HepG2 (cell line): Measurements from ENCODE around the gene PDXDC1. TPM values are rescaled to one million over a fixed set of nuclear protein-coding genes. Genes with fewer than 3 reads are reported as not detected.

ENCODE experiments used
- CBFB ChIP-seq: sonication (generic); formaldehyde crosslinking; IDR thresholded peaks from 2 replicates; pipeline ENCODE4 v1.4.0; 2020; ENCODE audit warnings: missing genetic modification reagents
- FIP1L1 ChIP-seq: fragments of 200-400 bp; formaldehyde crosslinking; IDR thresholded peaks from 2 replicates; pipeline ENCODE4 v1.6.1; 2018; ENCODE audit warnings: low read depth, mild to moderate bottlenecking, low read length, moderate library complexity, borderline replicate concordance; ENCODE audit not compliant: insufficient read depth
- MTA1 ChIP-seq: sonication (generic); formaldehyde crosslinking; IDR thresholded peaks from 2 replicates; pipeline ENCODE4 v1.4.0; 2020; ENCODE audit warnings: missing genetic modification reagents, mild to moderate bottlenecking, borderline replicate concordance
- NCOA2 ChIP-seq: sonication (generic); formaldehyde crosslinking; IDR thresholded peaks from 2 replicates; pipeline ENCODE4 v1.8.0; 2022; ENCODE audit warnings: inconsistent platforms
- SKIL ChIP-seq: sonication (generic); formaldehyde crosslinking; IDR thresholded peaks from 2 replicates; pipeline ENCODE4 v1.8.0; 2022; ENCODE audit warnings: missing genetic modification reagents, mild to moderate bottlenecking, moderate library complexity, borderline replicate concordance
- ZBTB40 ChIP-seq, 2 experiments: fragments of 450-650 bp in 1 of 2; sonication (generic) in 1 of 2; formaldehyde crosslinking in 1 of 2; IDR thresholded peaks; 2 replicates each; pipeline versions ENCODE4 v1.6.1 to v1.8.0; 2016 to 2022; ENCODE audit warnings: antibody characterized with exemption in 1 of 2, mild to moderate bottlenecking in 1 of 2, missing genetic modification reagents in 1 of 2
- ZNF350 ChIP-seq: sonication (generic); formaldehyde crosslinking; IDR thresholded peaks from 2 replicates; pipeline ENCODE4 v1.4.0; 2020; ENCODE audit warnings: mild to moderate bottlenecking, low read depth, missing genetic modification reagents, borderline replicate concordance
- ZNF44 ChIP-seq: sonication (generic); formaldehyde crosslinking; IDR thresholded peaks from 2 replicates; pipeline ENCODE4 v1.5.1; 2020; ENCODE audit warnings: mild to moderate bottlenecking, missing genetic modification reagents
- ZNF503 ChIP-seq: sonication (generic); formaldehyde crosslinking; IDR thresholded peaks from 2 replicates; pipeline ENCODE4 v1.4.0; 2020; ENCODE audit warnings: missing genetic modification reagents
- ZNF576 ChIP-seq: sonication (generic); formaldehyde crosslinking; IDR thresholded peaks from 2 replicates; pipeline ENCODE4 v1.4.0; 2020; ENCODE audit warnings: mild to moderate bottlenecking, missing genetic modification reagents
- ZNF761 ChIP-seq: sonication (generic); formaldehyde crosslinking; conservative IDR thresholded peaks from 2 replicates; pipeline ENCODE4 v1.4.0; 2020; ENCODE audit warnings: mild to moderate bottlenecking, missing genetic modification reagents
- ZNF776 ChIP-seq: sonication (generic); formaldehyde crosslinking; IDR thresholded peaks from 2 replicates; pipeline ENCODE4 v1.4.0; 2020; ENCODE audit warnings: mild to moderate bottlenecking, missing genetic modification reagents
- ZNF780A ChIP-seq: sonication (generic); formaldehyde crosslinking; IDR thresholded peaks from 2 replicates; pipeline ENCODE4 v1.8.0; 2022; ENCODE audit warnings: mild to moderate bottlenecking, missing genetic modification reagents, moderate library complexity
- polyA plus RNA-seq, 8 experiments: library from polyadenylated mRNA; depleted of rRNA in 3 of 8; stranded (reverse) in 7 of 8; unstranded in 1 of 8; fragments of >200 nt; fragmentation: Illumina TruSeq in 4 of 8; extraction: Trizol in 4 of 8; gene quantifications; 2 replicates each; pipeline versions ENCODE4 v1.2.1 to v1.2.3, GENCODE V29; 2011 to 2016; ENCODE audit warnings: low read depth in 4 of 8, missing spikeins in 1 of 8, mixed read lengths in 1 of 8; ENCODE audit not compliant: insufficient read depth in 1 of 8
- total RNA-seq, 5 experiments: library from RNA; depleted of rRNA; stranded (reverse); fragments of >200 nt; fragmentation: Illumina TruSeq; extraction: Trizol; gene quantifications; 2 replicates each; pipeline ENCODE4 v1.2.3, GENCODE V29; 2016; ENCODE audit warnings: low read depth in 1 of 5

The PDXDC1 gene
- total and polyA plus RNA-seq, 2 of the 13 experiments (the other 11 are each of a cell fraction or from before 2014, with no cell fraction given) = 133 to 169 TPM

- TF ChIP-seq ZNF576 (CRISPR knock-in tag) (peak; percentile 65; the same call in 1 of the 2 replicates), FIP1L1 (peak; percentile 54; the same call in 1 of the 2 replicates), ZNF503 (CRISPR knock-in tag) (peak; percentile 89), ZNF776 (CRISPR knock-in tag) (peak; percentile 86; the same call in 1 of the 2 replicates), ZNF761 (peak; percentile 94), NCOA2 (CRISPR knock-in tag) (peak; percentile 77), ZNF350 (CRISPR knock-in tag) (peak; percentile 98), ZNF780A (CRISPR knock-in tag) (peak; percentile 76; the same call in 1 of the 2 replicates), SKIL (CRISPR knock-in tag) (peak; percentile 59; the same call in 1 of the 2 replicates), MTA1 (CRISPR knock-in tag) (peak; percentile 90; the same call in 1 of the 2 replicates), CBFB (CRISPR knock-in tag) (peak; percentile 93), ZBTB40 (IDR thresholded peaks at IDR 0.05) (peak; percentile 55), ZBTB40 (CRISPR knock-in tag; IDR thresholded peaks at IDR 0.05) (peak; percentile 84), ZNF44 (CRISPR knock-in tag) (peak; percentile 93)
Measured at GRCh38 chr16:15093955-15094827, 119.4 kb downstream of the PDXDC1 start, which contains the start of gene RRN3 (continued).
